Mesenteric fat pad (tissue), 1 donor: ENCODE results near the gene NUDT4. TPM values are rescaled to one million over a fixed set of nuclear protein-coding genes. Genes with fewer than 3 reads are reported as not detected.
"Not testable (repeated sequence)": the region's sequence is repeated elsewhere in the genome, so short reads cannot be mapped to it uniquely, and the experiment has no call there.

Experiments used
- DNase-seq: peaks from one replicate; pipeline ENCODE4 v3.0.0-alpha.2; 2020; ENCODE audit warnings: low spot score
- total RNA-seq: library from RNA; stranded (reverse); fragmentation: NEBNext Ultra II Directional; extraction: Animal tissue kit (Norgen Biotek cat#: 25700); gene quantifications from one replicate; pipeline ENCODE4 v1.2.1, GENCODE V29; 2021
- donor health status: DM: yes; HTN: yes; CAD: no.

The NUDT4 gene
- total RNA-seq, 1 donor from 2014 or later: 119 TPM

DNA sequence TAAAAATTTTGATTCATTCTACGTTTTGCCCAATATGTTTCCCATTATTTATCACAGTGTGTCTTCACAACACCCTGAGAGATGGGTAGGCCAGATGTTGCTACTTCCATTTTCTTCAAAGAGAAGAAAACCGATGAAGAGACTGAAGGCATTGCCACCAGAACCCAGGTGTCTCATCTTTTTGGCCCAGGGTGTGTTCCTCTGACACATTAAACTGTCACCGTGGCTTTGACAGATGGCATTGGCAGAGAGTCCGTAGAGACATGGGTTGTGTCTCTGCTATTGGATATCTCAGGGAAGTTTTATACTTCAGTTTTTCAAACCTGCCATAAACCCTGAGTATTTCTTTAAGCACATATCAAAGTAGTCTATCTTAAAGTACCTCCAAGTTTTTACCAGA is 11.3 kb upstream of the NUDT4 start:
- no peak for DNase-seq

DNA sequence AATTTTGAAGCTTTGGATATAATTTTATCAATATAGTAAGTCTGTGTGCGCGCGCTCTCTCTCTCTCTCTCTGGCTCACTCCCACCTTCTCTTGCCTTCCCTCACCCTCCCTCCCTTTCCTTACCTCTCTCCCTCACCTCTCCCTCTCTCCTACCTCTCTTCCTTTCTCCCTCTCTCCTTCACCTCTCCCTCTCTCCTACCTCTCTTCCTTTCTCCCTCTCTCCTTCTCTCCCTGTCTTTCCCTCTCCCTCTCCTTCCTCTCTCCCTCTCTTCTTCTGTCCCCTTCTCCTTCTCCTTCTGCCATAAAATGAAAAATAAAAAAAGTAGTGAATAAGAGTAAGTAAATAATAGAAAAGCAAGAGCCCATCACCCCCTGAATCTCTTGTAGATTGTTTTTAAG is 9.0 kb upstream of the NUDT4 start:
- no peak for DNase-seq

- no peak for DNase-seq
Observed at GRCh38 chr12:93369505-93369904, 8.2 kb upstream of the NUDT4 start.

DNA sequence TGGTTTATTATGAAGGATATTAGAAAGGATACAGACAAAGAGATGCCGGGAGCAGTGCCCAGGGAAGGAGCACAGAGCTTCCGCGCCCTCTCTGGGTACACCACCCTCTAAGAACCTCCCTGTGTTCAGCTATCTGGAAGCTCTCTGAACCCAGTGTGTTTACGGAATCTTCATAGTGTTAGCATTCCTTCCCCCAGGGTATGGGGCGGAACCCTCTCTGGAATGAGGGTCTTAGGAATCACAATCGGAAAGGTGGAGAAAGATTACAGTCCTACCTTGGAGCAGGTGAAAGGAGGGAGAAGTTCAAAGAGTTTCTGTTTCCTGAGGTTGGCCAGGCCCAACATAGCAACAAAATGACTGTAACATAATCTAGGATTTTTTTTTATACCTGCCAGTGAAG is 6.8 kb upstream of the NUDT4 start:
- no peak for DNase-seq

GRCh38 chr12:93373961-93374656 is 3.6 kb upstream of the NUDT4 start:
- DNase-seq: no peak

DNA sequence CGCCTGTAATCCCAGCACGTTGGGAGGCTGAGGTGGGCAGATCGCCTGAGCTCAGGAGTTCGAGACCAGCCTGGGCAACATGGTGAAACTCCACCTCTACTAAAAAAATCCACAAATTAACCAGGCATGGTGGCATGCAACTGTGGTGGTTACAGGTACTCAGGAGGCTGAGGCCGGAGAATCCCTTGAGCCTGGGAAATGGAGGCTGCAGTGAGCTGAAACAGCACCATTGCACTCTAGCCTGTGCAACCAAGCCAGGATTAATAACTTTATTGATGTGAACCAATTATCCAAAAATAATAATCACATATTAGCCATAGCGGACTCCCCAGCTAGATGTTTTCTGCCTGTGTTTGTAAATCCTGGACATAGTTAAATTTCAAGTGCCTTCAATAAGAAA is 1.8 kb upstream of the NUDT4 start:
- DNase-seq: no peak

DNA sequence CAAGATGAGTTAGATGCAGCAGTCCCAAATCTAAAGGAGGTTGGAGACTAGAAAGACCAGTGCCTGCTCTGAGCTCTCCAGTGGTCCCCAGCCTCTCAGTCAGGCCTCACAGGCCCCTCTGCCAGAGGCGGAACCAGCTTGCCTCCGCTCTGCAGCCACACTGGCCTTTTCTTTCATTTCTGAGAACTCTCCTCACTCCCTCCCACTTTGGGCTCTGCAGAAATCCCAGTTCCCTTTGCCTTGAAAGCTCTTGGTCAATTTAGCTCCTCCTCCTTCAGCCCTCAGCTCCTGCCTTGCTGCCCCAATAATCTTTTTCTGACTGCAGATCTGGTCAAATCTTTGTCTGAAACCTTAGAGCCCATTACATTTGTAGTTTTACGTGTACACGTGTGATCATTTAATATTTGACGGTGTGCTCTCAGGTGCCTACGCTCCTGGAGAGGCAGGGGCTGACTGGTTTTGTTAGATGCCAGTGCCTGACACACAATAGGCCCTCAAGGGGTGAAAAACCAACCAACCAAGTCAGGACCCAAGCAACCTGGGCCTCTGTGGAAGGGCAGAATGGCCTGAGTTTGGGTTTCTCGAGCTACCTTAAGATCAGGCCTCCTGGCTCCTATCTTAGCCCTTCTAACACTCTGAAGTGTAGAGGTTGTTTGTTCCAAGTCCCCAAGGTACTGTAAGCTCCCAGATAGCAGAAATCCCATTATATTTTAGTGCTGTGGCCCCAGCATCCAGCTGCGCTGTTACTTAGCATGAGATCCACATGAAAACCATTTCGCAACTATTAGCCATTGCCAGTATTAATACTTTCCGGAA is 1.1 kb upstream of the NUDT4 start:
- no peak for DNase-seq

DNA sequence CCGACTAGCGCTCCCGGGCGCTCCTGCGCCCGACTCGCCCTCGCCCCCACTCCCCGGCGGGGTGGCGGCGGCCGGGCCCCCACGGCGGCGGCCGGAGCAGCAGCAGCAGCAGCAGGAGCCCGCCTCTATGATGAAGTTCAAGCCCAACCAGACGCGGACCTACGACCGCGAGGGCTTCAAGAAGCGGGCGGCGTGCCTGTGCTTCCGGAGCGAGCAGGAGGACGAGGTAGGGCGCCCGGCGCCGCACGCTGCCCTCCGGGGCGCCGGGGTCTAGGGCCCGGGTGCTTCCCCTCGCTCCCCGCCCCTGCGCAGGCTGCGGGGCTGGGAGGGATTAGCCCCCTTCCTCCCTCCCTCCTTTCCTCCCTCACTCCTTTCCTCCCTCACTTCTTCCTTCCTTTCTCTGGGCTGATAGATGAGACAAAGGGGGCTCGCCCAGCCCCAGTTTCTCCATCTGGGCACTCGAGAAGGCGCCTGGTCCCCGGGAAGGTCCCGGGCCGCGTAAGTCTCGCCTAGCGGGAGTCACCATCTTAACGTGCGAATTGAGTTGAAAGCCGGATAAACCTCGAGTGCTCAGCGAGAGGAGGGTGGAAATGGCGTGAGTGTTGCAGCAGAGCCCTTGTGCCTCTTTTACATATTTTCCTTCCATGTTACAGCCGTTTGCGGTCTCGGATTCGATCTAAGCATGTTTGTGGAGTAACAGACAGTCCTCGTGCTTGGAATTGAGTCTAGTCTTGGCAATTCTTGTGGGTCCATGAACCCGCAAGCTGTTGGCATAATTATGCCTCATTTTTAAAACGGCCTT is 672 bp downstream of the NUDT4 start:
- DNase-seq: not testable (repeated sequence)

- no peak for DNase-seq
Observed at GRCh38 chr12:93378998-93379325, 1.2 kb downstream of the NUDT4 start.

DNA sequence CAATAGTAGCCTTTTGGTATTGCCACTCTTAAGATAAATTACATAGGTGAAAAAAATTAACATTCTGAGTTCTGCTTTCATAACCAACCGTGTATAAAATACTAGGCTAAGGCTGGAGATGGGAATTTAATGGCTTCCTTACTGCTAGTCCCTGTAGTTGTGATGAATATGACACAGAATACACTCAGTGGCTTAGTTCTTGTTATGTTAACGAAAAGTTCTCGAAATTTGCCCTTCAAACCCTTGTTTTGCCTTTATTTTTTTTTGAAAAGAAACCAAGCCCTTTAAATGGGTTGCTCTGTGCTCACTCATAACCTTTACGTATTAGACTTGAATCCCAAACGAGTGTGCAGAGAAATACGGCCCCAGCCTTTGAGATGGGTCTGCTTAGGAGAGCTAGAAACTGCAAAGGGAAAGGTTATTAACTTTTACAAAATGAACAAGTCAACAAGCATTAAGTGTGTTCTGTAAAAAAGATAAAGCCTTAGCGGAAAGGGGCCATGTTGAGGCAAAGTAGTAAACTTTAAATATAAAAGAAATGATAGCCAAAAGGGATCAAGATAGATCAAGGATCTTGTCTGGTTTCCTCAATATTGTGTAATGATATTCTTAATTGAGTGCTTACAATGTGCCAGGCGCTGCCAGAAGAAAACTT is 1.7 kb downstream of the NUDT4 start:
- DNase-seq: no peak

- no peak for DNase-seq
Observed at GRCh38 chr12:93379981-93380361, 2.2 kb downstream of the NUDT4 start.

- DNase-seq: no peak
Observed at GRCh38 chr12:93380480-93381121, 2.9 kb downstream of the NUDT4 start.

DNA sequence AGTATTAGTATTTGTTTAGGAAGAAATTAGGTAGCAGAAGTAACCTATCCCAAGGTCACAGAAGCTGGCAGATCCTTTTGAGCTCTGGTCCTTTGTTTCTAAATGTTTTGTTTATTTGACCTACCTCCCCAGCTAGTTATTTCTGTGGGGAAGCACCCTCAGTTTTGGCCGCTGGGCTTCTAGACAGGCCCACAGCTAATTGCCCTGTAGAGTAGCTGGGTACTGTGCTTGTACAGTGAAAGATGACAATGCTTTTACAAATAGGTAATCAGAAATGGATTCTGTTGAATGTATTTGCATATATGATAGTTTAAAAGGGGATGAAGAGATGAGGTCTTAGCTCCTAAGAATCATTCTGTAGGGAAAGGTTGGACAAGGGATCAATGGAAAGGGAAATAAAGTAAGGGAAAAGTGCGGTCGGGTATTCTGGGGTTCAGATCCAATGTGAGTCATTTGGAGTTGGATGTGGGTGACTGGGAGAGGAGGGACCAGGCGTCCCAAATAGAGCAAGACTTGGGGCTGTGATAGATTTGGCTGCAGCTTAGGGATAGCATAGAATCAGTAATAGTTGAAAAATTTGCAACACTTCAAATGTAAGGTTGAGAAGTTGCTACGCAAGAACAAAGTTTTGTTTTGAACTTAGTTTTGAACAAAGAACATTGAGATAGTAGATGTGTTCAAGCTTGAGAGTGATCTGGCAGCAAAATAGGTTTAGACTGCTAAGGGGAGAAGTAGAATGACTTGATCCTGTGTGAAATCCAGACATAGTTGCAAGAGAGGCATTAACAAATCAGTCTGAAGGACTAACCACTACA is 3.6 kb downstream of the NUDT4 start:
- DNase-seq: no peak

DNA sequence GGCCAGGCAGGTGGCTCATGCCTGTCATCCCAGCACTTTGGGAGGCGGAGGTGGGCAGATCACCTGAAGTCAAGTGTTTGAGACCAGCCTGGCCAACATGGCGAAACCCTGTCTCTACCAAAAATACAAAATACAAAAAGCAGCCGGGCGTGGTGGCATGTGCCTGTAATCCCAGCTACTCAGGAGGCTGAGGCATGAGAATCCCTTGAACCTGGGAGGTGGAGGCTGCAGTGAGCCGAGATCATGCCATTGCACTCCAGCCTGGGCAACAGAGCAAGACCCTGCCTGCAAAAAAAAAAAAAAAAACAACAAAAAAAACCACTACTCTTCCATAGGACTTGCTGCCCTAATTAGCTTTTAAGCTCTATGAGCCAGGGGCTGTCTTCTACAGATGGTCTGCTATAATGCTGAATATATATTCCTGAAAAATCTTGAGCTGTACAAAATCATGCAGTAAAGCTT is 4.3 kb downstream of the NUDT4 start:
- DNase-seq: not testable (repeated sequence)

DNA sequence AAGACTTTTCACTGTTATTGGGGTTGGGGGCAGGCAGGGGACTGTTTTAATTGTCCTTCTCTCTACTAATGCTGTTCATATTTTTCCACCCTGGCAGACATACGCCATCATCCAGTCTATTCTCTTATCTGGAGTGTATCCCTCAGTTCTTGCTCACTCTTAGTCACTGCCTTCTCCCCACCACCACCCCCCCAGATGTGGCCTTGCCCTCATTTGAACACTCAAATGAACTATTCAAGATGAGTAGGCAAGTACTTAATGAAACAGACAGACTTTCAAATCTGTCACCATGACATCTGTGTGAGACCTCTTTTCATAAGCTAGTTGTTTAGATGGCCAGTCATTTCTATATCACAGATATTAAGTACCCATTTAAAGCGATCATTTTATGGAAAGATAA is 10.1 kb downstream of the NUDT4 start:
- no peak for DNase-seq

GRCh38 chr12:93390031-93390430 is 12.3 kb downstream of the NUDT4 start:
- DNase-seq: no peak

DNA sequence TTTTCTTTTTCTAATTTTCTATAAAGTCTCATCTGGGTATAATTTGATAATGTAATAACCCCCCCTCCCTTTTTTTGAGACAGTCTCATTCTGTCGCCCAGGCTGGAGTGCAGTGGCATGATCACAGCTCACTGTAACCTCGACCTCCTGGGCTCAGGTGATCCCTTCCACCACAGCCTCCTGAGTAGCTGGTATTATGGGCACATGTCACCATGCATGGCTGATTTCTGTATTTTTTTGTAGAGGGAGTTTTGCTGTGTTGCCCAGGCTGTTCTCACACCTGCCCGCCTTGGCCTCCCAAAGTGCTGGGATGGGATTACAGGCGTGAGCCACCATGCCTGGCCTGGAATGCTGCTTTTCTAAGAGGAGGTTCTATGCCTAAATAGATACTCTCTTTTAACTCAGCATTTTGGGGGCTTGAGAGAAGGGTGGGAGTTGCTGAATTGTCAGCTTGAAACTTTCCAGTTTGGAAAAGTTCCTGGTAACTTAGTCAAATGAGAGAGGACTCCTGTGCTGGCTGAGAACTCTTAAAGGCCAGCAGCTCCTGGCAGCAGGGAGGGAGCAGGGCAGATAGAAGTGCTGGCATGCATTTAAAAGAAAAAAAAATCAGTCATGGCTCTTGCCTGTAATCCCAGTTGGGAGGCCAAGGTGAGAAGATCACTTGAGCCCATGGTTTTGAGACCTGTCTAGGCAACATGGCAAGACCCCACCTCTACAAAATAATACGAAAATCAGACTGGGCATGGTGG is 13.0 kb downstream of the NUDT4 start:
- no peak for DNase-seq

GRCh38 chr12:93393425-93393824 is 15.7 kb downstream of the NUDT4 start:
- DNase-seq: no peak

GRCh38 chr12:93397412-93397811 is 19.7 kb downstream of the NUDT4 start:
- no peak for DNase-seq
